B cell (primary cell): Measurements from ENCODE around the gene FTH1.

Experiments
- EZH2 ChIP-seq: IDR thresholded peaks from 2 replicates; pipeline ENCODE4 v1.6.1; 2012; ENCODE audit warnings: borderline replicate concordance, low read depth, mild to moderate bottlenecking, moderate library complexity, low read length; ENCODE audit not compliant: insufficient read depth, poor library complexity, severe bottlenecking
- TF ChIP-seq, protein P1 (sequence below): fragments of 200-600 bp; IDR thresholded peaks from one replicate; pipeline ENCODE4 v1.8.0; 2022; ENCODE audit warnings: antibody characterized with exemption, mild to moderate bottlenecking

DNA sequence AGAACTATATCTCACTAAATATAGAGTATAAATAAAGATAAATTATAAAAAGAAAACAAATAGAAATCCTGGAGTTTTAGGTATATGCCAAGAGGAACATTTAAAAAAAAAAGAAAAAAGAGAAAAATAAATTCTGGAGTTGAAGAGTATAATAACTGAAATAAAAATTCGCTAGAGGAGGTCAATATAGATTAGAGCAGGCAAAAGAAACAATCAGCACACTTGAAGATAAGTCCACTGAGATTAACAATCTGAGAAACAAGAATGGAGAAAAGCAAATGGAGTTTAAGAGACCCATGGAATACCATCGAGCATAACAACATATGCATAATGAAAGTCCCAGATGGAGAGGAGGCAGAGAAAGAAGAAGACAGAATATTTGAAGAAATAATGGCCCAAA, 31.6 kb downstream of the FTH1 start:
- TF ChIP-seq, protein P1, sequence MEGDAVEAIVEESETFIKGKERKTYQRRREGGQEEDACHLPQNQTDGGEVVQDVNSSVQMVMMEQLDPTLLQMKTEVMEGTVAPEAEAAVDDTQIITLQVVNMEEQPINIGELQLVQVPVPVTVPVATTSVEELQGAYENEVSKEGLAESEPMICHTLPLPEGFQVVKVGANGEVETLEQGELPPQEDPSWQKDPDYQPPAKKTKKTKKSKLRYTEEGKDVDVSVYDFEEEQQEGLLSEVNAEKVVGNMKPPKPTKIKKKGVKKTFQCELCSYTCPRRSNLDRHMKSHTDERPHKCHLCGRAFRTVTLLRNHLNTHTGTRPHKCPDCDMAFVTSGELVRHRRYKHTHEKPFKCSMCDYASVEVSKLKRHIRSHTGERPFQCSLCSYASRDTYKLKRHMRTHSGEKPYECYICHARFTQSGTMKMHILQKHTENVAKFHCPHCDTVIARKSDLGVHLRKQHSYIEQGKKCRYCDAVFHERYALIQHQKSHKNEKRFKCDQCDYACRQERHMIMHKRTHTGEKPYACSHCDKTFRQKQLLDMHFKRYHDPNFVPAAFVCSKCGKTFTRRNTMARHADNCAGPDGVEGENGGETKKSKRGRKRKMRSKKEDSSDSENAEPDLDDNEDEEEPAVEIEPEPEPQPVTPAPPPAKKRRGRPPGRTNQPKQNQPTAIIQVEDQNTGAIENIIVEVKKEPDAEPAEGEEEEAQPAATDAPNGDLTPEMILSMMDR: no peak
- no peak for TF ChIP-seq EZH2
